SK-N-MC (cell line): Measurements from ENCODE around the gene TCHHL1.

Experiments
- FOXP2 ChIP-seq: optimal IDR thresholded peaks from 2 replicates; pipeline ENCODE3; 2011; ENCODE audit warnings: mild to moderate bottlenecking, moderate library complexity; ENCODE audit not compliant: insufficient read depth; ENCODE audit errors: extremely low read length, control extremely low read depth
- POLR2AphosphoS5 ChIP-seq: IDR thresholded peaks from 2 replicates; pipeline ENCODE4 v1.6.1; 2012; ENCODE audit warnings: mild to moderate bottlenecking, low read depth, low read length, borderline replicate concordance

DNA sequence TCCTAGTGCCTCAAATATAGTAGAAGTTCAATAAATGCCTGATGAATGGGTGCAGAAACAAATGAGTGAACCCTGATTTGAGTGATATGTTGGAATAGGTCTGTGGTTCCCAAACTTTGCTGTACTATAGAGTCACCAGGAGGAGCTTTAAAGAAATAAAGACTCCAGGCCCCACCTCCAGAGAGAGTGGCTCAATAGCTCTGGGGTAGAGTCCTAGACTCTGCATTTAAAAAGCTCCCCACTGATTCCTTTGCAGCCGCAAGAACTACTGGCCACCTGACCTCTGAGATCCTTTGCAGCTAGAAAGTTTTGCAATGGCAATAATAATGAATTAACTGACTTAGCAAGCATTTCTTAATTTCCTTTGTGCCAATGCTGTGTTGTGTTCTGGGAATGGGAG, 20.9 kb downstream of the TCHHL1 start:
- TF ChIP-seq POLR2AphosphoS5, result no peak
- TF ChIP-seq FOXP2, result no peak
